ENCODE data around the gene RSPH10B2. TPM values are rescaled to one million over a fixed set of nuclear protein-coding genes. Genes with fewer than 3 reads are reported as not detected.
"Not testable (repeated sequence)": the region's sequence is repeated elsewhere in the genome, so short reads cannot be mapped to it uniquely, and the experiment has no call there.

Gene RSPH10B2
- total RNA-seq, 1 donor from 2014 or later, result not detected

GRCh38 chr7:6789353-6789752 is 35.5 kb downstream of the RSPH10B2 start:
- DNase-seq (ENCODE audit: low spot score), result not testable (repeated sequence)

GRCh38 chr7:6792113-6792872 is 38.4 kb downstream of the RSPH10B2 start:
- DNase-seq (ENCODE audit: low spot score), result not testable (repeated sequence)

GRCh38 chr7:6794276-6794675 is 40.4 kb downstream of the RSPH10B2 start:
- not testable (repeated sequence) for DNase-seq (ENCODE audit: low spot score)

GRCh38 chr7:6797218-6797617 is 43.3 kb downstream of the RSPH10B2 start:
- DNase-seq (ENCODE audit: low spot score), result not testable (repeated sequence)

- DNase-seq (ENCODE audit: low spot score), result not testable (repeated sequence)
Measured at GRCh38 chr7:6798047-6798446, 44.1 kb downstream of the RSPH10B2 start.

GRCh38 chr7:6799887-6800286 is 46.0 kb downstream of the RSPH10B2 start:
- not testable (repeated sequence) for DNase-seq (ENCODE audit: low spot score)

- DNase-seq (ENCODE audit: low spot score), result not testable (repeated sequence)
Measured at GRCh38 chr7:6800331-6800730, 46.4 kb downstream of the RSPH10B2 start.

- not testable (repeated sequence) for DNase-seq (ENCODE audit: low spot score)
Measured at GRCh38 chr7:6807393-6807918, 53.6 kb downstream of the RSPH10B2 start.

- DNase-seq (ENCODE audit: low spot score), result not testable (repeated sequence)
Measured at GRCh38 chr7:6807959-6808358, 54.1 kb downstream of the RSPH10B2 start.

GRCh38 chr7:6813011-6813410 is 59.1 kb downstream of the RSPH10B2 start:
- not testable (repeated sequence) for DNase-seq (ENCODE audit: low spot score)

- not testable (repeated sequence) for DNase-seq (ENCODE audit: low spot score)
Measured at GRCh38 chr7:6815470-6815869, 61.6 kb downstream of the RSPH10B2 start.

GRCh38 chr7:6821622-6822021 is 67.7 kb downstream of the RSPH10B2 start:
- not testable (repeated sequence) for DNase-seq (ENCODE audit: low spot score)

GRCh38 chr7:6825236-6826125 is 71.6 kb downstream of the RSPH10B2 start:
- not testable (repeated sequence) for DNase-seq (ENCODE audit: low spot score)

- peak; percentile 67 for DNase-seq (ENCODE audit: low spot score)
Measured at GRCh38 chr7:6826151-6826550, 72.2 kb downstream of the RSPH10B2 start, which contains the start of gene CCZ1B. TSS of gene CCZ1B (minus strand) at chr7:6826275. CDS start at chr7:6826197, 78 bp downstream.

GRCh38 chr7:6827180-6827579 is 73.3 kb downstream of the RSPH10B2 start:
- DNase-seq (ENCODE audit: low spot score), result not testable (repeated sequence)

GRCh38 chr7:6829616-6830015 is 75.7 kb downstream of the RSPH10B2 start:
- not testable (repeated sequence) for DNase-seq (ENCODE audit: low spot score)

- DNase-seq (ENCODE audit: low spot score), result not testable (repeated sequence)
Measured at GRCh38 chr7:6830026-6830425, 76.1 kb downstream of the RSPH10B2 start.

- no peak for DNase-seq (ENCODE audit: low spot score)
Measured at GRCh38 chr7:6831018-6831725, 77.3 kb downstream of the RSPH10B2 start.

GRCh38 chr7:6833636-6834035 is 79.7 kb downstream of the RSPH10B2 start:
- DNase-seq (ENCODE audit: low spot score), result no peak

- DNase-seq (ENCODE audit: low spot score), result not testable (repeated sequence)
Measured at GRCh38 chr7:6835521-6835920, 81.6 kb downstream of the RSPH10B2 start.

- DNase-seq (ENCODE audit: low spot score), result not testable (repeated sequence)
Measured at GRCh38 chr7:6837081-6837480, 83.2 kb downstream of the RSPH10B2 start.

Measured in ureter (tissue), 1 donor.